Endothelial cell of umbilical vein (primary cell): Measurements from ENCODE around the gene NTN1. TPM values are rescaled to one million over a fixed set of nuclear protein-coding genes. Genes with fewer than 3 reads are reported as not detected.

Experiments
- BruUV-seq: library from RNA; stranded (reverse); fragments of 400-500 nt; replicated peaks from 2 replicates; lab custom pipeline; 2021; lab: Mats Ljungman, UMichigan
- CTCF ChIA-PET: fragments of 300-600, 350-600 bp; sonication (Branson Sonifier 250); formaldehyde crosslinking; loops from one replicate; lab custom pipeline; 2021; ENCODE audit warnings: antibody characterized with exemption, inconsistent platforms; lab: Charles Lee
- POLR2A ChIA-PET: fragments of 300-600, 350-600 bp; sonication (Branson Sonifier 250); formaldehyde crosslinking; loops from one replicate; lab custom pipeline; 2021; ENCODE audit warnings: antibody characterized with exemption, inconsistent platforms; lab: Charles Lee
- DNase-seq: peaks from one replicate; pipeline ENCODE4 v3.0.0-alpha.2; 2011; ENCODE audit warnings: low read depth, low spot score
- FAIRE-seq: peaks from 2 replicates; lab custom pipeline; 2011; peaks lifted over from hg19 to GRCh38; lab: Jason Lieb, UNC
- H2AFZ ChIP-seq: 2 replicates; pipeline ENCODE4 v1.6.0; 2012; ENCODE audit warnings: low read depth, low read length, control low read depth, inconsistent platforms
- H3K27ac ChIP-seq: 2 replicates; pipeline ENCODE4 v1.5.1; 2011; ENCODE audit warnings: low read depth, mild to moderate bottlenecking, control low read depth, low read length, moderate library complexity; ENCODE audit not compliant: insufficient read depth
- H3K27me3 ChIP-seq, 2 experiments: 2 replicates each; pipeline versions ENCODE4 v1.6.0 to v1.6.1; 2011; ENCODE audit warnings: low read length in 2 of 2, mixed read lengths in 1 of 2; ENCODE audit not compliant: control insufficient read depth in 2 of 2, insufficient read depth in 2 of 2
- H3K36me3 ChIP-seq, 2 experiments: 2 replicates in 1 of 2; 3 replicates in 1 of 2; pipeline ENCODE4 v1.5.1; 2011; ENCODE audit warnings: low read length in 2 of 2, mild to moderate bottlenecking in 1 of 2, moderate library complexity in 1 of 2; ENCODE audit not compliant: control insufficient read depth in 2 of 2, insufficient read depth in 2 of 2; ENCODE audit errors: extremely low read depth in 1 of 2
- H3K4me1 ChIP-seq: 3 replicates; pipeline ENCODE4 v1.5.1; 2011; ENCODE audit warnings: mild to moderate bottlenecking, low read length; ENCODE audit not compliant: control insufficient read depth, insufficient read depth; ENCODE audit errors: extremely low read depth
- H3K4me2 ChIP-seq: 2 replicates; pipeline ENCODE4 v1.6.1; 2011; ENCODE audit warnings: low read length, control low read depth, mixed read lengths; ENCODE audit not compliant: insufficient read depth
- H3K4me3 ChIP-seq, 3 experiments: fragments of 200-600 bp in 1 of 3; sonication (generic), shearing (Covaris generic) in 1 of 3; replicated peaks in 1 of 3; 2 replicates each; pipeline ENCODE4 v1.5.1; 2011 to 2016; ENCODE audit warnings: control low read depth in 3 of 3, low read length in 3 of 3, mild to moderate bottlenecking in 2 of 3, inconsistent platforms in 1 of 3, low read depth in 1 of 3, moderate library complexity in 1 of 3; ENCODE audit not compliant: insufficient read depth in 1 of 3
- H3K79me2 ChIP-seq: 2 replicates; pipeline ENCODE4 v1.6.0; 2012; ENCODE audit warnings: low read length, inconsistent platforms; ENCODE audit not compliant: control insufficient read depth, insufficient read depth
- H3K9ac ChIP-seq: replicated peaks from 2 replicates; pipeline ENCODE3; 2011; ENCODE audit warnings: low read length, control low read depth; ENCODE audit not compliant: insufficient read depth; ENCODE audit errors: extremely low read depth
- H3K9me1 ChIP-seq: replicated peaks from 3 replicates; pipeline ENCODE4 v1.6.0; 2011; ENCODE audit warnings: mild to moderate bottlenecking, low read length; ENCODE audit not compliant: control insufficient read depth, insufficient read depth; ENCODE audit errors: extremely low read depth
- H3K9me3 ChIP-seq: replicated peaks from 2 replicates; pipeline ENCODE4 v1.5.1; 2012; ENCODE audit warnings: low read length, inconsistent platforms; ENCODE audit not compliant: control insufficient read depth, insufficient read depth
- H4K20me1 ChIP-seq: replicated peaks from 2 replicates; pipeline ENCODE3; 2011; ENCODE audit warnings: mild to moderate bottlenecking, low read length; ENCODE audit not compliant: control insufficient read depth, insufficient read depth; ENCODE audit errors: extremely low read depth
- EZH2 ChIP-seq: IDR thresholded peaks from 2 replicates; pipeline ENCODE4 v1.6.1; 2012; ENCODE audit warnings: borderline replicate concordance, low read depth, mild to moderate bottlenecking, moderate library complexity, low read length, inconsistent platforms; ENCODE audit not compliant: severe bottlenecking
- JUN ChIP-seq: IDR thresholded peaks from 2 replicates; pipeline ENCODE4 v1.6.1; 2011; ENCODE audit warnings: borderline replicate concordance, low read depth; ENCODE audit not compliant: insufficient read length, insufficient read depth
- POLR2AphosphoS5 ChIP-seq: IDR thresholded peaks from 2 replicates; pipeline ENCODE4 v1.6.1; 2012; ENCODE audit warnings: low read depth, mild to moderate bottlenecking, control low read depth, low read length, moderate library complexity; ENCODE audit not compliant: insufficient read depth
- dilution Hi-C: fragments of 300-500 bp; cut with MboI; formaldehyde crosslinking; loops from one replicate; pipeline ENCODE4 v1.15.0; 2019; ENCODE audit warnings: low sequenced_read_pairs; ENCODE audit not compliant: extremely low pct_ligation_motif_present
- intact Hi-C: fragments of 100-400 bp; cut with micrococcal nuclease; formaldehyde crosslinking; loops from one replicate; pipeline ENCODE4 v1.10.0; 2022
- polyA plus RNA-seq, 4 experiments: library from polyadenylated mRNA; depleted of rRNA in 3 of 4; stranded (reverse) in 3 of 4; unstranded in 1 of 4; fragments of >200 nt; gene quantifications; 2 replicates each; pipeline versions ENCODE4 v1.2.1 to v1.2.3, GENCODE V29; 2011 to 2012; ENCODE audit warnings: missing spikeins in 1 of 4
- total RNA-seq: library from RNA; stranded (reverse); gene quantifications from 2 replicates; pipeline ENCODE4 v1.2.3, GENCODE V29; 2021
- TF ChIP-seq, protein P1 (sequence below), 2 donors: IDR thresholded peaks; 1 replicate in 1 of 2; 2 replicates in 1 of 2; pipeline ENCODE4 v1.5.1; 2011; ENCODE audit warnings: low read length in 2 of 2, mild to moderate bottlenecking in 2 of 2, moderate library complexity in 2 of 2, control low read depth in 1 of 2, inconsistent platforms in 1 of 2, low read depth in 1 of 2; ENCODE audit not compliant: insufficient read depth in 1 of 2; ENCODE audit errors: extremely low read depth in 1 of 2

The NTN1 gene
- total and polyA plus RNA-seq, 2 donors (not counting 3 experiments of a cell fraction or from before 2014, with no cell fraction given) = 0.10 to 0.18 TPM

DNA sequence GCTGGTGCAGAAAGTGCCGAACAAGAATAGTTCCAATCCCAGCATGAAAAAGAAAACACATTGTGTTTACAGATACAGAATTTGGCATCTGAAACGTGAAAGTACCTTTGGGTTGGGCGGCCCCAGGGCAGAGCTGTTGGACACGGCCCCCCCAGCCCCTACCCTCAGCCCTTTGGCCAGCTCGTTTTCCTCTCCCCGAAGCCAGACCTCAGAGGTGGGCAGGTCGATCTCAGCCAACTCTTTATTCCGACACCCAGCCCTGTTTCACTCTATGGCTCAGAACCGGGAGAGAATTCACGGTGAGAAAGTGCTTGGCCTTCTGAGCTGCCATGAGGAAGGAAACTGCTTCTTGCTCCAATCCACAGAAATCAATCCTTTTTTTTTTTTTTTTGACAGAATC, 11.3 kb downstream of the NTN1 start:
- POLR2A ChIA-PET = no interaction called here
- no peaks in the 10 kb centered on the region for H4K20me1 ChIP-seq
- intact Hi-C loops (no loop called here), dilution Hi-C loops (no loop called here)
- H3K79me2 ChIP-seq = no peaks in the 10 kb centered on the region
- no peaks in the 10 kb centered on the region for H3K9me3 ChIP-seq
- no peaks in the 10 kb centered on the region for H3K9me1 ChIP-seq
- BruUV-seq = no TSS peak
- H3K27ac ChIP-seq = no peak overlapping the region
- no peaks in the 10 kb centered on the region for H3K36me3 ChIP-seq
- FAIRE-seq = no peak
- no peaks in the 10 kb centered on the region for H3K4me1 ChIP-seq
- H3K4me2 ChIP-seq = no peak overlapping the region
- no peak for TF ChIP-seq POLR2AphosphoS5
- H3K4me3 ChIP-seq = no peak overlapping the region
- no peaks in the 10 kb centered on the region for H3K27me3 ChIP-seq
- no peak overlapping the region for H3K9ac ChIP-seq
- CTCF ChIA-PET = no interaction called here
- no peak for DNase-seq
- no peak overlapping the region for H2AFZ ChIP-seq

DNA sequence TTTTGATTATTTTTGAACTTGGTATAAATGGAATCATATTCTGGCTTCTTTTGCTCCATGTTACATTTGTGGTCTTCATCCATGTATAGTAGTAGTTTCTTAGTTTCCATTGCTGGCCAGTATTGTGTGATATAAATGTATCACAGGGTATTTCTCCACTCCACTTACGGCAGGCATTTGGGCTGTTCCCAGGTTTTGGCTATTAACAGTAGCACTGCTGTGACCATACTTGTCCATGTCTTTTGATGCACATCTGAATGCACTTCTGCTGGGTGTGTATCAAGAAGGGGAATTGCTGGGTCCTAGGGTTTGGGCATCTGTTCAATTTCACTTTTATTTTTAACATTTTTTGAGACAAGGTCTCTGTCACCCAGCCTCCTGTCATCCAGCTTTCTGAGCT, 13.9 kb downstream of the NTN1 start:
- H3K4me1 ChIP-seq = no peaks in the 10 kb centered on the region
- BruUV-seq = no TSS peak

More for the DNA sequence above, 13.9 kb downstream of the NTN1 start:
- FAIRE-seq = no peak
- H3K27me3 ChIP-seq = no peaks in the 10 kb centered on the region
- H2AFZ ChIP-seq = no peak overlapping the region
- no peaks in the 10 kb centered on the region for H3K79me2 ChIP-seq
- H3K4me2 ChIP-seq = no peak overlapping the region
- H3K9me3 ChIP-seq = no peaks in the 10 kb centered on the region
- no peak for DNase-seq
- no peak overlapping the region for H3K4me3 ChIP-seq
- intact Hi-C loops = no loop called here
- no peaks in the 10 kb centered on the region for H3K36me3 ChIP-seq
- no peaks in the 10 kb centered on the region for H3K9me1 ChIP-seq
- TF ChIP-seq, protein P1, sequence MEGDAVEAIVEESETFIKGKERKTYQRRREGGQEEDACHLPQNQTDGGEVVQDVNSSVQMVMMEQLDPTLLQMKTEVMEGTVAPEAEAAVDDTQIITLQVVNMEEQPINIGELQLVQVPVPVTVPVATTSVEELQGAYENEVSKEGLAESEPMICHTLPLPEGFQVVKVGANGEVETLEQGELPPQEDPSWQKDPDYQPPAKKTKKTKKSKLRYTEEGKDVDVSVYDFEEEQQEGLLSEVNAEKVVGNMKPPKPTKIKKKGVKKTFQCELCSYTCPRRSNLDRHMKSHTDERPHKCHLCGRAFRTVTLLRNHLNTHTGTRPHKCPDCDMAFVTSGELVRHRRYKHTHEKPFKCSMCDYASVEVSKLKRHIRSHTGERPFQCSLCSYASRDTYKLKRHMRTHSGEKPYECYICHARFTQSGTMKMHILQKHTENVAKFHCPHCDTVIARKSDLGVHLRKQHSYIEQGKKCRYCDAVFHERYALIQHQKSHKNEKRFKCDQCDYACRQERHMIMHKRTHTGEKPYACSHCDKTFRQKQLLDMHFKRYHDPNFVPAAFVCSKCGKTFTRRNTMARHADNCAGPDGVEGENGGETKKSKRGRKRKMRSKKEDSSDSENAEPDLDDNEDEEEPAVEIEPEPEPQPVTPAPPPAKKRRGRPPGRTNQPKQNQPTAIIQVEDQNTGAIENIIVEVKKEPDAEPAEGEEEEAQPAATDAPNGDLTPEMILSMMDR (IDR thresholded peaks at IDR 0.05; ENCODE audit: extremely low read depth in 1 of 2, insufficient read depth in 1 of 2, low read depth in 1 of 2, low read length in 2 of 2) = no peak
- TF ChIP-seq POLR2AphosphoS5 = no peak
- no peak for TF ChIP-seq JUN
- TF ChIP-seq EZH2 = no peak
- ChIA-PET POLR2A (no interaction called here), CTCF (interaction anchor here (0.6 kb wide), 1 partner anchor 23 kb away, joined by 3 read pairs; no protein-coding TSS in a partner anchor)
- dilution Hi-C loops = no loop called here
- H3K27ac ChIP-seq = no peak overlapping the region
- H3K9ac ChIP-seq = no peak overlapping the region
- no peaks in the 10 kb centered on the region for H4K20me1 ChIP-seq
